H1 (cell line): Measurements from ENCODE around the gene ALPK3. TPM values are rescaled to one million over a fixed set of nuclear protein-coding genes. Genes with fewer than 3 reads are reported as not detected.

Source experiments
- CTCF ChIA-PET: fragments of 300-600 bp; sonication (Branson Sonifier 250); formaldehyde crosslinking; loops from one replicate; lab custom pipeline; 2021; ENCODE audit not compliant: partially characterized antibody; lab: Charles Lee
- POLR2A ChIA-PET: fragments of 300-600 bp; sonication (Branson Sonifier 250); formaldehyde crosslinking; loops from one replicate; lab custom pipeline; 2021; ENCODE audit warnings: inconsistent platforms; ENCODE audit not compliant: partially characterized antibody; lab: Charles Lee
- DNase-seq, 2 experiments: peaks; one replicate each; pipeline versions ENCODE4 v3.0.0 to v3.0.0-alpha.2; 2010 to 2022; ENCODE audit warnings: low spot score in 2 of 2, low read depth in 1 of 2, mixed read lengths in 1 of 2
- FAIRE-seq: peaks from 2 replicates; lab custom pipeline; 2011; peaks lifted over from hg19 to GRCh38; lab: Jason Lieb, UNC
- H2AFZ ChIP-seq: 2 replicates; pipeline ENCODE4 v1.8.1; 2012; ENCODE audit warnings: low read length, inconsistent platforms
- H2AK5ac ChIP-seq: 2 replicates; pipeline ENCODE4 v1.6.1; 2013; ENCODE audit warnings: low read depth, low read length
- H2BK120ac ChIP-seq: replicated peaks from 2 replicates; pipeline ENCODE3; 2013; ENCODE audit warnings: low read depth, low read length, inconsistent platforms
- H2BK12ac ChIP-seq: 2 replicates; pipeline ENCODE4 v1.6.1; 2013; ENCODE audit warnings: low read depth, low read length
- H2BK15ac ChIP-seq: 2 replicates; pipeline ENCODE4 v1.6.1; 2013; ENCODE audit warnings: low read length
- H2BK20ac ChIP-seq: 2 replicates; pipeline ENCODE4 v1.6.1; 2013; ENCODE audit warnings: low read length
- H2BK5ac ChIP-seq: 2 replicates; pipeline ENCODE4 v1.6.1; 2013; ENCODE audit warnings: low read depth, low read length
- H3K14ac ChIP-seq: 2 replicates; pipeline ENCODE4 v1.6.1; 2013; ENCODE audit warnings: inconsistent platforms; ENCODE audit not compliant: insufficient read length
- H3K18ac ChIP-seq: 2 replicates; pipeline ENCODE4 v1.6.1; 2013; ENCODE audit warnings: low read length; ENCODE audit errors: extremely low read depth
- H3K23ac ChIP-seq: 2 replicates; pipeline ENCODE4 v1.6.1; 2013; ENCODE audit warnings: inconsistent platforms; ENCODE audit not compliant: insufficient read length
- H3K23me2 ChIP-seq: 2 replicates; pipeline ENCODE4 v1.6.1; 2013; ENCODE audit warnings: low read depth, low read length
- H3K27ac ChIP-seq: 2 replicates; pipeline ENCODE4 v1.6.1; 2011; ENCODE audit warnings: low read depth, low read length, inconsistent platforms
- H3K27me3 ChIP-seq, 4 experiments: replicated peaks in 1 of 4; 1 replicate in 1 of 4; 2 replicates in 3 of 4; pipeline versions ENCODE4 v1.6.1 to v1.8.1; 2011 to 2013; ENCODE audit warnings: low read length in 3 of 4, mild to moderate bottlenecking in 3 of 4, inconsistent platforms in 2 of 4, mixed read lengths in 2 of 4, moderate library complexity in 1 of 4; ENCODE audit not compliant: control insufficient read depth in 3 of 4, insufficient read depth in 3 of 4; ENCODE audit errors: extremely low read depth in 1 of 4
- H3K36me3 ChIP-seq, 4 experiments: 2 replicates each; pipeline versions ENCODE4 v1.6.1 to v1.8.1; 2011 to 2013; ENCODE audit warnings: mild to moderate bottlenecking in 4 of 4, low read length in 3 of 4, moderate library complexity in 2 of 4, control low read depth in 1 of 4, inconsistent platforms in 1 of 4; ENCODE audit not compliant: insufficient read depth in 4 of 4, control insufficient read depth in 2 of 4
- H3K4ac ChIP-seq: replicated peaks from 2 replicates; pipeline ENCODE3; 2013; ENCODE audit warnings: low read length, low read depth, mixed read lengths, inconsistent platforms; ENCODE audit not compliant: insufficient read length
- H3K4me1 ChIP-seq, 4 experiments: replicated peaks in 1 of 4; 1 replicate in 1 of 4; 2 replicates in 3 of 4; pipeline versions ENCODE4 v1.6.1 to v1.8.1; 2011 to 2013; ENCODE audit warnings: low read length in 3 of 4, inconsistent platforms in 2 of 4, mixed read lengths in 1 of 4; ENCODE audit not compliant: insufficient read depth in 4 of 4, control insufficient read depth in 3 of 4
- H3K4me2 ChIP-seq, 2 experiments: 2 replicates each; pipeline versions ENCODE4 v1.6.1 to v1.8.1; 2011 to 2013; ENCODE audit warnings: low read depth in 2 of 2, low read length in 2 of 2, control low read depth in 1 of 2, inconsistent platforms in 1 of 2, mild to moderate bottlenecking in 1 of 2; ENCODE audit not compliant: insufficient read depth in 1 of 2
- H3K4me3 ChIP-seq, 4 experiments: fragments of 200-600, 300-600 bp in 1 of 4; sonication (generic), shearing (Covaris generic), sonication (Bioruptor Twin) in 1 of 4; 2 replicates each; pipeline versions ENCODE4 v1.5.1 to v1.8.1; 2011 to 2016; ENCODE audit warnings: low read length in 4 of 4, low read depth in 3 of 4, control low read depth in 2 of 4, inconsistent platforms in 2 of 4, mild to moderate bottlenecking in 2 of 4, mixed read lengths in 1 of 4, moderate library complexity in 1 of 4; ENCODE audit not compliant: insufficient read depth in 2 of 4; ENCODE audit errors: extremely low read depth in 1 of 4
- H3K56ac ChIP-seq: replicated peaks from 2 replicates; pipeline ENCODE3; 2013; ENCODE audit warnings: low read depth, mild to moderate bottlenecking, mixed read lengths, low read length, inconsistent platforms; ENCODE audit not compliant: insufficient read length
- H3K79me1 ChIP-seq: 2 replicates; pipeline ENCODE4 v1.6.1; 2013; ENCODE audit warnings: low read depth, low read length, control low read depth
- H3K79me2 ChIP-seq, 2 experiments: 2 replicates each; pipeline versions ENCODE4 v1.6.1 to v1.8.1; 2012 to 2013; ENCODE audit warnings: low read length in 2 of 2, mild to moderate bottlenecking in 2 of 2, inconsistent platforms in 1 of 2; ENCODE audit not compliant: insufficient read depth in 2 of 2, control insufficient read depth in 1 of 2
- H3K9ac ChIP-seq, 4 experiments: replicated peaks in 1 of 4; 1 replicate in 1 of 4; 2 replicates in 3 of 4; pipeline versions ENCODE4 v1.6.1 to v1.8.1; 2011 to 2013; ENCODE audit warnings: low read depth in 3 of 4, low read length in 3 of 4, control low read depth in 2 of 4, mild to moderate bottlenecking in 2 of 4, moderate library complexity in 2 of 4, inconsistent platforms in 1 of 4; ENCODE audit errors: extremely low read depth in 1 of 4
- H3K9me3 ChIP-seq, 2 experiments: 2 replicates each; pipeline versions ENCODE4 v1.6.1 to v1.8.1; 2012 to 2013; ENCODE audit warnings: mild to moderate bottlenecking in 2 of 2, moderate library complexity in 2 of 2, control low read depth in 1 of 2, inconsistent platforms in 1 of 2, low read depth in 1 of 2, low read length in 1 of 2, mixed read lengths in 1 of 2; ENCODE audit not compliant: insufficient read depth in 2 of 2
- H4K20me1 ChIP-seq, 2 experiments: replicated peaks in 1 of 2; 2 replicates each; pipeline versions ENCODE3 to v1.8.1; 2011 to 2013; ENCODE audit warnings: inconsistent platforms in 2 of 2, low read length in 2 of 2, mild to moderate bottlenecking in 1 of 2; ENCODE audit not compliant: insufficient read depth in 2 of 2, control insufficient read depth in 1 of 2
- H4K5ac ChIP-seq: 2 replicates; pipeline ENCODE4 v1.6.1; 2013; ENCODE audit warnings: low read length, low read depth, mixed read lengths, inconsistent platforms; ENCODE audit not compliant: insufficient read length
- H4K8ac ChIP-seq: 2 replicates; pipeline ENCODE4 v1.8.0; 2013; ENCODE audit warnings: mild to moderate bottlenecking, moderate library complexity, low read length, inconsistent platforms; ENCODE audit not compliant: insufficient read depth; ENCODE audit errors: extremely low read depth
- H4K91ac ChIP-seq: replicated peaks from 2 replicates; pipeline ENCODE3; 2013; ENCODE audit warnings: low read length, mixed read lengths, inconsistent platforms; ENCODE audit not compliant: insufficient read length
- CREB1 ChIP-seq: IDR thresholded peaks from 2 replicates; pipeline ENCODE4 v1.6.1; 2012; ENCODE audit warnings: inconsistent platforms
- KDM5A ChIP-seq: fragments of 200-600 bp; IDR thresholded peaks from 2 replicates; pipeline ENCODE4 v1.7.1; 2012; ENCODE audit warnings: mild to moderate bottlenecking, low read length, inconsistent platforms, mixed read lengths
- POLR2AphosphoS5 ChIP-seq: IDR thresholded peaks from 2 replicates; pipeline ENCODE4 v1.6.1; 2011; ENCODE audit warnings: low read depth, low read length
- SP2 ChIP-seq: IDR thresholded peaks from 2 replicates; pipeline ENCODE4 v1.6.1; 2012; ENCODE audit warnings: mild to moderate bottlenecking, low read length, inconsistent platforms
- SRF ChIP-seq: IDR thresholded peaks from 2 replicates; pipeline ENCODE4 v1.6.1; 2011; ENCODE audit warnings: mild to moderate bottlenecking, low read depth, low read length, moderate library complexity
- TAF1 ChIP-seq: IDR thresholded peaks from 2 replicates; pipeline ENCODE4 v1.6.1; 2011; ENCODE audit warnings: mild to moderate bottlenecking, low read depth, low read length
- TCF12 ChIP-seq: IDR thresholded peaks from 2 replicates; pipeline ENCODE4 v1.6.1; 2011; ENCODE audit warnings: low read depth, mild to moderate bottlenecking, low read length
- YY1 ChIP-seq: IDR thresholded peaks from 2 replicates; pipeline ENCODE4 v1.6.1; 2011; ENCODE audit warnings: low read depth, mild to moderate bottlenecking, low read length
- WGBS, 2 experiments: shearing (Covaris generic) in 1 of 2; methylation state at CpG; one replicate each; pipeline versions ENCODE4 v1.1.6 to v1.1.7; 2013 to 2015; ENCODE audit warnings: low lambda C conversion rate in 2 of 2, mixed read lengths in 2 of 2, inconsistent platforms in 1 of 2, low coverage in 1 of 2, missing lambda C conversion rate in 1 of 2; ENCODE audit not compliant: insufficient replicate concordance in 2 of 2, insufficient coverage in 1 of 2, insufficient read length in 1 of 2; ENCODE audit errors: extremely low coverage in 1 of 2, missing lambda C conversion rate in 1 of 2; 5-methylcytosine and 5-hydroxymethylcytosine counted together
- polyA plus RNA-seq, 7 experiments: library from polyadenylated mRNA; depleted of rRNA in 3 of 7; stranded (reverse) in 5 of 7; unstranded in 2 of 7; fragments of >200 nt in 5 of 7; fragments of 200-250 nt in 2 of 7; gene quantifications; 1 replicate in 5 of 7; 2 replicates in 1 of 7; 4 replicates in 1 of 7; pipeline versions ENCODE4 v1.2.1 to v1.2.3, GENCODE V29; 2011 to 2013; ENCODE audit warnings: missing spikeins in 2 of 7, mixed read lengths in 2 of 7
- total RNA-seq: library from RNA; stranded (reverse); fragmentation: NEBNext Ultra II Directional; extraction: Animal tissue kit (Norgen Biotek cat#: 25700); gene quantifications from 2 replicates; pipeline ENCODE4 v1.2.1, GENCODE V29; 2021

Gene ALPK3
- total and polyA plus RNA-seq, 2 of the 8 experiments (the other 6 are each of a cell fraction or from before 2014, with no cell fraction given) = 4.4 to 19.2 TPM

DNA sequence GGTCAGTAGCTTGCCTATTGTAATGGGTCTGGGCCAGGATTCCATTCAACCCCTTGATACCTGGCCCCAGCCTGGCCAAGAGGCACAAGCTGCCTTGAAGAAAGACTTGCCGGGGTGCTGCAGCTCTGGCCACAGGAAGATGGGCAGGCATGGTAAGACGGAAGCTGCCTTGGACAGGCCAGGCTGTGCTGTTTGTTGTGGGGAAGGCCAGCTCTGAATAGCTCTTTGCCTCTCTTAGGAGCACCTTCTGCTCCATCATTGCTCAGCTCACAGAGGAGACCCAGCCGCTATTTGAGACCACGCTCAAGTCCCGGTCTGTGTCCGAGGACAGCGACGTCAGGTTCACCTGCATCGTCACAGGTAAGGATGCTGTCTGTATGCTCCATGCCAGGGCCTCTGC, 10.1 kb downstream of the ALPK3 start:
- Histone ChIP-seq H3K4me3 (no peak overlapping the region), H3K4me1 (peaks cover 0 to 10% (median 2%) of the 10 kb centered on the region in 4 experiments; a peak in 2 of 7 replicates), H3K56ac (no peak overlapping the region), H3K79me2 (no peaks in the 10 kb centered on the region), H3K27me3 (no peaks in the 10 kb centered on the region), H3K23me2 (no peaks in the 10 kb centered on the region), H3K4me2 (no peak overlapping the region), H3K9ac (no peak overlapping the region), H2AK5ac (no peak overlapping the region), H2BK5ac (no peak overlapping the region), H3K14ac (no peak overlapping the region), H2BK20ac (no peak overlapping the region), H2AFZ (no peak overlapping the region), H4K8ac (no peak overlapping the region), H3K23ac (no peak overlapping the region), H4K91ac (no peak overlapping the region), H3K4ac (no peak overlapping the region), H3K9me3 (no peaks in the 10 kb centered on the region), H3K18ac (no peak overlapping the region), H3K36me3 (peaks cover 0 to 3% (median 0%) of the 10 kb centered on the region in 4 experiments; a peak in 1 of 8 replicates), H2BK12ac (no peak overlapping the region), H4K20me1 (peaks cover 0 to 1% of the 10 kb centered on the region in 2 experiments), H4K5ac (no peak overlapping the region), H3K79me1 (no peaks in the 10 kb centered on the region), H2BK15ac (no peak overlapping the region), H2BK120ac (no peak overlapping the region), H3K27ac (no peak overlapping the region)
- 96% methylated on average over 9 of the region's 9 CpGs; no CpG with 5 or more reads in 1 of the 2 experiments for WGBS, 2 experiments
- DNase-seq = no peak
- ChIA-PET POLR2A (interaction anchor here (0.6 to 2.0 kb wide), 5 partner anchors 9 to 57 kb away, joined by 3 to 5 read pairs (median 3); partner anchors contain the start of gene SLC28A1), CTCF (interaction anchor here (0.6 to 9.2 kb wide), 21 partner anchors 8 to 240 kb away, joined by 3 to 89 read pairs (median 4); partner anchors contain the start of gene ALPK3)
- TF ChIP-seq TAF1 (no peak), POLR2AphosphoS5 (no peak), TCF12 (no peak), YY1 (no peak), SP2 (no peak), KDM5A (no peak), SRF (no peak), CREB1 (no peak)
- no peak for FAIRE-seq
